Measurements from ENCODE around the gene ENO3.

ENO3 gene

GRCh38 chr17:4937553-4937952 lies 13.4 kb upstream of the ENO3 start:
- no peak for DNase-seq

- no peak for DNase-seq
These were observed 12.8 kb upstream of the ENO3 start for GRCh38 chr17:4938069-4938491.

DNA sequence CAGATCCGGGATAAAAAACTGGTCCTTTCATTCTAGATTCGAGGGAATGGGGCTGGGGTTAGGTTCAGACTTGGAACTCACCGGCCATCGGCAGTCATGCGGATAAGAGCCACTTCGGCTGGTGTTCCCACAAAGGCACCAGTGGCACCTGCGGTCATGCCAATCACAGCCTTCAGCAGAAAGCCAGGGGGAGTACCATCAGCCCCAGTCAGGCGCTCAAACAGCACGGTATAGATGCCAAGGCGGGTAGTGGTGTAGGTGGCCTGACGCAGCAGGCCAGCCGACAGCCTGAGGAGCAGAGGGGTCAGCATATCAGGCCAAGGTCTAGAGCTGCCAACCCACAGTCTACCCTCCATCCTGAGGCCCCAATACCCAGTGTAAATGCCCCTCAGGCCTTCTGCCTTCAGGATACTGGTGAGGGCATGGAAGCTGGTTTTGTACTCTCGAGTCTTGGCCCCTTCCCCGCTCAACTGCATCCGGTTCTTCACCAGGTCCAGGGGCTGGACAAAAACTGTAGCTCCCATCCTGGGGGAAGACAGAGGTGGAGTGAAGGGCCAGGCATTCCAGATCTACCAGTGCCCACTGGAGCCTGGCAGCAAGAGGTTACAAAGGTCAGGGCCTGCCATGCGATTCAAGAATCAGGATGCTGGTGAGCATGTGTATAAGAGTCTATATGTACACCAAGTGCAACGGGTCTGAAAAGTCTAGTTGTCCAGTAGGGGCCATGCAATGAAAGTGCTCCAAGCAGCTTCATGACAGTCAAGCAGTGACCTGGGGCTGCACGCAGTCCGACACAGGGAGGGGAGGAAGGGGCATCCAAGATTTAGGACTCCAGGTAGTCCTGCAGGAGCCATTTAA lies 12.0 kb upstream of the ENO3 start:
- no peak for DNase-seq

- DNase-seq: no peak
These were observed 11.4 kb upstream of the ENO3 start for GRCh38 chr17:4939546-4939795.

DNA sequence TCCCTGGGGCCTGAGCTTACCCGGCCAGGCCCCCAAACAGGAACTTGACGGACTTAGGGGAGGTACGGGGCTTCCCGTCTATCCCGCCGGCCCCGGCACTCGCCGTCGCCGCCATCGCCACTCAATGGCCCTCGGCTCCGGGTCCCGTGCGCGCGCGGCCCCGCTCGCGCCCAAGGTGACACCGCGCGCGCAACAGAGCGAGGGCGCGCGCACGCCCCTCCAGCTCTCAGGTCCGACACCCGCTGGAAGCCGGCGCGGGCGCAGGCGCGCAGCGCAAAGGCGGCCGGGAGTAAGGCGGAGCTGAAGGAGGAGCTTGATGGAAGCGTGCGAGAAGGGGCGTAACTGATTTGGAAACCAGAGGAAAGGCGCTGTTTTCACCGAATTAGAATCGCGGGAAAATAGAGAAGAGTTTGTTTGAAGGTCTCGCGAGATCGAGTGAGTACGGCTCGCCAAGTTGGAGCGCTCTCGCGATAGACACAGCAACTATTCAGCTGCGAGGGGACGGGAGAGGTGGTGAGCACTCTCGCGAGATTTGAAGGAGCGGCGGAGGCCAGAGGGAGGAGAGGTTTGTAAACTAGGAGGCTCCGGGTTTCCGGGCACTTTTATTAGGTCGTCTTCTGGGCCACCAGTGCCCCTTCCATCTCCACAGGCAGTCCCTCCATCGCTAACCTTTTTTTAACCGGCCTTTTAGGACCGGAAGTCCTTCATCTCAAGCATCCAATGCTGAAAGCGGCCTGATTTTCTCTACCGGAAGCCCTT lies 10.9 kb upstream of the ENO3 start, which contains the start of the genes RNF167 and SLC25A11:
Gene RNF167 (plus strand): TSS at position 473 of the 759 bp plus-strand sequence. CDS start 642 bp downstream, outside the sequence.
Gene SLC25A11 (minus strand): TSS at position 251 of the 759 bp plus-strand sequence. CDS start 136 bp downstream, at position 115.
- DNase-seq: peak; percentile 99

GRCh38 chr17:4940555-4941318 lies 10.2 kb upstream of the ENO3 start:
- DNase-seq: no peak

GRCh38 chr17:4941319-4941610 lies 9.7 kb upstream of the ENO3 start:
- no peak for DNase-seq

GRCh38 chr17:4942760-4943508 lies 8.0 kb upstream of the ENO3 start:
- no peak for DNase-seq

DNA sequence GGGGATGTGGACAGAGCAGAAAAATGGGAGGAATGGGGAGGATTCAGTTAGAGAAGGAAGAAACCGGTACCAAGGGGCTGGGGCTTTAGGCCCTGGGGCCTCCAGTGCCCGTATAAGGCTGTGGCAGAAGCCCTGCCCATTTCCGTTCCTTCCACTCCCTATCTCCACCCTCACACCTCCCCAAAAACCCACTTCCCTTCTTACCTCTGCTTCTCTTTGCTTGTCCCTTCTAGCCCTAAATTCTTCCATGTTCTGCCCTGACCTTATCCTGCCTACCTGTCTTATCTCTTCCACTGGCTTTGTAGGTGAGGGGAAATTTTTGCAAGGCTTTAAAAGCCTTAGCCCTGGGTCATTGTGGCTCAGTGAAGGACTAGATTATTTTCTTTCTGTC lies 6.8 kb upstream of the ENO3 start:
- no peak for DNase-seq

- no peak for DNase-seq
These were observed 6.3 kb upstream of the ENO3 start for GRCh38 chr17:4944554-4945175.

DNA sequence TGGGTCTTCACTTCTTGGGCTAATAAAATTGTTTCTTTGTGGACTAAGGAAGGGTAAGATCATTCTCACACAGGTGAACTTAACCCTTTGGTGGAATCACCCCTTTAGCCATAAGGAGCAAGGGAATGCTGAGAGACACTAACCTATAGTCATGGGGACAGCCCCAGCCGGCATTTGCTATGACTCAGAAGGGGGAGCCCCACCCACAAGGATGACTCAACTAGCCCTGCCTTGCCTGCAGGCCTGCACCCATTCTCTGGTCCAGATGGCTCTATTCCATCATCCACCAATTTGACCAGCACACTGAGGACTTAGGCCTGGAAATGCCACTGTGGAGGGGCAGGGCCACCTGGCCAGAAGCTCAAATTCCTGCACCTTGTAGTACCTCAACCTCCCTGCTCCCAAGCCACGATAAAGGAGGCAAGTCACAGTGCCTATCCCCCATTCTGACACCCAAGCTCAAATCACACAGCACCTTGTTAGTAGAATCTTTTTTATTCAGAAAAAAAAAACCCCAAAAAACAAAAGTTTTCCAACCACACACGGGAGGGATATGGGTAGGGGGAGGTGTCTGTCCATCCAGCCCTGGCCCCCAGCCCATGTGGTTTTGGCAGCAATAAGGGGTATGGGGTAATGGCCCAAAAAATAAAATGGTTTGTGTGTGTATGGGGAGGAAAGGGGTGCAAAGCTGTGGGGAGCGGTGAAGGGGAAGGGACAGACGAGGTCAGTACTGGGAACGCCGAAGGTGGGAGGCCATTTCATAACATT lies 5.6 kb upstream of the ENO3 start:
- peak in 1 of 2 experiments; percentile 44 for DNase-seq

DNA sequence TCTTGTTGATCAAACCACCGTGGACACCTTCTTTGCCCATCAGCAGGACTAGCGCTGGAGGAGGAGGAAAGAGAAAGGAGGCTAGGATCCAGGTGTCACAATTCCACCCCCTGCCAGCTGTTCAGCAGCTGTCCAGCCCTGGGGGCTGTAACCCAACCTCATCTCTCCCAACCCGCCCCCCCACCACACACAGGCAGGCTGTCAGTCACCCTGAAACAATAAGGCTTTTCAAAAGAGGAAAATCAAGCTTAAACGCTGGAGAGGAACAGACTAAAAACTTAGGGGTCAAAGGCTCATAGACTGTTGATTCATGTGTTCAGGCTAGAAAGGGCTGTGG lies 5.0 kb upstream of the ENO3 start:
- no peak for DNase-seq

DNA sequence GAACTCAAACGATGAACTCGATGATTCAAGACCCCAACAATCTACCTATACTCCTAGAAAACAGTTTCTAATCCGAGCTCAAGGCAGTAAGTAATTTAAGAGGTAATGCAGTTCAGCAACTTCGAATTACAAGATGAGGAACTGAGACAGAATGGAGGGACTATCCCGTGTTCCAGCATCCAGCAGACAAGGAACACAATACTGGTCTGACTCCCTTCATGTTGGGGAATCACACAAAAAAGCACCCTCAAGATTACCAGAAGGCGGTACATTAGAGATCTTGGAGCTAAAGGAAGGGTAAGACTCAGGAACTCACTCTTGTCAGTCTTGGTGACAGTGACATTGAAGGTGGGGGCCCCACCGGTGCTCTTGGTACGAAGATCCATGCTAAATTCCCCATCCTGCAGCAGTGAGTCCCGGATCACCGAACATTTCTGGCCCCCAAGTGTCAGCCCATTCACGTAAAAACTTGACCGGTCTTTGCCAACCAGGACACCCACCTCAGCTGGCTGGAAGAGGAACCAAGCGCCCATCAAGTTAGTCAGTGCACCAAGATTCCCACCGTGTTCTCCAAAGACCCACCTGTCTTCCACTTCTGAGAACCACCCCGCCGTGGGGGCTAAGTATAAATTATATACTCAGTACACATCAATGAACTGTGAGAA lies 4.5 kb upstream of the ENO3 start:
- no peak for DNase-seq

GRCh38 chr17:4947010-4947410 lies 3.9 kb upstream of the ENO3 start:
- no peak for DNase-seq

DNA sequence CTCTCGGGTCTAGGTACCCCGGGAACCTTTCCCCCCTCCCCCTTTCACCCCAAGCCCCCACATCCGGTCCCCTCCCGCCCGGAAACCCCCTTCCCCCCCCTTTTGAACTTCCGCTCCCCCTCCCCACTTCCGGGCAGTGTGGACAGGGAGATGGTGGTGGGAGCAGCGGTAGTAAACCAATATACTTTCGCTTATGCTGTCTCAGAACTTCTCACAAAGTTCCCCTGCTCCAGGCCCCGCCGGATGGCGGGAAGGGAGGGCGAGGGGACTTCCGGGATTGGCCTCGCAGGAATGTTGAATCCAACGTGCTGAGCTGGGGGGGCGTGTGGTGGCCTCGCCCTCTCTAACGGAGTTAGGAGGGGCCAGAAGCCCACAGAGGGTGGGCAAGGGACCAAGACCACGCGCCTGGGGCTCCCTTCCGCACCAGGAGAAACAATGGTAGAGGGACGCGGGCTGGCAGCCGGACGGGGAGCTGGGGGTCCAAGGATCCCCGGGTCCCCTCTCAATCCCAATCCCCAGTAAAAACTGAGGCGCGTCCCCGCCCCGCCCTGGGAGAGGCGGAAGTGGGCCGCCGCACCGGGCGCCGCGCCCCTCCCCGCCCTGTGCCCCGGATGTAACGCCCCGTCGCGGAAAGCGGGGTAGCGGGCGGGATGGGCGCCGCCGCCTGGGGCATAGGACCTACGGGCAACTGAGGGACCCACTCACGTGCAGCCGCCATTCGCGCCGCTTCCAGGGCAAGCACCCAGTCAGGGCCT lies 3.3 kb upstream of the ENO3 start:
- peak in 1 of 2 experiments; percentile 49 for DNase-seq

DNA sequence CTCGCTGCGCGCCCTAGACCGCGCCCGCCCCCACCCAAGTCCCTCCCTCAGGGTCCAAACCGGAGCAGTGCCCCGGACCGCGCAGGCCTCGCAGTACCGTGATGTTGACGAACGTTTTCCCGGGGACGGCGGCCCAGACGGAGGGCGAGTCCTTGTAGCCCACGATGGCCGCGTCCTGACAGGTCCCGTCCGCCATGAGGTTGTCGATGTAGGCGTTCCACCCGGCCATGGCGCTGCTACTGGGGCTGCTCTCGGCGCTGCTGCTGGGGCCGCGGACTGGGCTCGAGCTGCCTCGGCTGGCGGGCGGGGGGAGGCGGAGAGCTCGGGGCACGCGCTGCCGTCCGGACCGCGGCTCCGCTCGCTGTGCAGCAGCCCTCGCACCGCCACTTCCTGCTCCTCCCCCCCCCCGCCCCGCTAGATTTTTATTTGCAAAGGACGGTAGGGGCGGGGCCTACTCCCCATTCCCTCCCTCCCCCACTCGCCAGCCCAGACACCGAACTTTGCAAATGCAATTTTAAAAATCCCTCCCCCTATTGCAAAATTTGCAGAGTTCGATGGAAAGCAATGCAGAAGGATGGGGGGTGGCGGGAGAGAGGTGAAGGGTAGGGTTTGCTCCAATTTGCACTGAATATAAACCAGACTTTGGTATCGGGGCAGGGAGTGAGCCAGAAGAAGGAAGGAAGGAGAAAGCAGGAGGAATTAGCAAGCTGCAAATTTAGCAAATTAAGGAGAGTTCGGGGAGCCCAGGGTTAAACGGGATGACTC lies 2.6 kb upstream of the ENO3 start, which contains the start of gene PFN1:
Gene PFN1 (minus strand): TSS at position 365 of the 765 bp plus-strand sequence. CDS start 136 bp downstream, at position 229.
- DNase-seq: peak; percentile 82 to 83

GRCh38 chr17:4948931-4949320 lies 2.0 kb upstream of the ENO3 start:
- DNase-seq: peak; percentile 83 to 89

- DNase-seq: peak in 1 of 2 experiments; percentile 50
These were observed 1.4 kb upstream of the ENO3 start for GRCh38 chr17:4949321-4950074.

Data from NCI-H446 (cell line).